Neural crest cell (in vitro differentiated cells): Measurements from ENCODE around the gene GPR157. TPM values are rescaled to one million over a fixed set of nuclear protein-coding genes. Genes with fewer than 3 reads are reported as not detected.

Source experiments
- DNase-seq: peaks from one replicate; pipeline ENCODE4 v3.0.0; 2021; ENCODE audit warnings: low read depth, mixed read lengths, low spot score
- H3K27ac Mint-ChIP-seq: one replicate; pipeline ENCODE4 v1.8.0; 2021; ENCODE audit warnings: mild to moderate bottlenecking, mixed read lengths; ENCODE audit not compliant: unreplicated experiment
- H3K27me3 Mint-ChIP-seq: 2 replicates; pipeline ENCODE4 v1.8.0; 2021; ENCODE audit warnings: low read depth, mild to moderate bottlenecking, mixed read lengths
- H3K36me3 Mint-ChIP-seq: 2 replicates; pipeline ENCODE4 v1.8.0; 2021; ENCODE audit warnings: low read depth, mild to moderate bottlenecking, mixed read lengths
- H3K4me1 Mint-ChIP-seq: 2 replicates; pipeline ENCODE4 v1.8.0; 2021; ENCODE audit warnings: mixed read lengths
- H3K4me3 Mint-ChIP-seq: one replicate; pipeline ENCODE4 v1.8.0; 2021; ENCODE audit warnings: mild to moderate bottlenecking, mixed read lengths
- H3K9me3 Mint-ChIP-seq: 2 replicates; pipeline ENCODE4 v1.8.0; 2021; ENCODE audit warnings: mixed read lengths
- total RNA-seq: library from RNA; stranded (reverse); gene quantifications from 2 replicates; pipeline ENCODE4 v1.2.1, GENCODE V29; 2021
- TF ChIP-seq, protein P1 (sequence below): fragments of 200-600 bp; sonication (generic); conservative IDR thresholded peaks from 2 replicates; pipeline ENCODE4 v1.5.0; 2021; ENCODE audit warnings: antibody characterized with exemption, mild to moderate bottlenecking

The GPR157 gene
- total RNA-seq, 1 donor from 2014 or later = 1.9 TPM

DNA sequence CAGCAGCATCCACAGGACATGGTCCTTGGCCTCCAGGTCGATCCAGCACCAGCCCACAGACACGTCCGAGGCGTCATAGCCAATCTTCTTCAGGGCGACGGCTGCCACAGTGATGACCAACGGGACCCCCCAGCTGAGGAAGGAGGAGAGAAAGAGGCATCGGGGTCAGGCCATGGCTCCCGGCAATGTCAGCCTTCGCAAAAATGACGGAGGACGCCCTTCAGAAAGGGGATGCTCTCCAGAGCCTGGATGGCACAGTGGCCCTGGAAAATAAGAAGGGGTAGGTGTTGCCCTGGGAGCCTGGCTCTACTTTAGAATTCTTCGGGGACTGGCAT is 17.6 kb downstream of the GPR157 start:
- no peaks in the 10 kb centered on the region for H3K9me3 Mint-ChIP-seq
- no peak for DNase-seq
- peaks cover 10% of the 10 kb centered on the region for H3K4me1 Mint-ChIP-seq
- H3K36me3 Mint-ChIP-seq = no peaks in the 10 kb centered on the region
- no peak overlapping the region for H3K27ac Mint-ChIP-seq
- no peak overlapping the region for H3K4me3 Mint-ChIP-seq
- no peaks in the 10 kb centered on the region for H3K27me3 Mint-ChIP-seq
- TF ChIP-seq, protein P1, sequence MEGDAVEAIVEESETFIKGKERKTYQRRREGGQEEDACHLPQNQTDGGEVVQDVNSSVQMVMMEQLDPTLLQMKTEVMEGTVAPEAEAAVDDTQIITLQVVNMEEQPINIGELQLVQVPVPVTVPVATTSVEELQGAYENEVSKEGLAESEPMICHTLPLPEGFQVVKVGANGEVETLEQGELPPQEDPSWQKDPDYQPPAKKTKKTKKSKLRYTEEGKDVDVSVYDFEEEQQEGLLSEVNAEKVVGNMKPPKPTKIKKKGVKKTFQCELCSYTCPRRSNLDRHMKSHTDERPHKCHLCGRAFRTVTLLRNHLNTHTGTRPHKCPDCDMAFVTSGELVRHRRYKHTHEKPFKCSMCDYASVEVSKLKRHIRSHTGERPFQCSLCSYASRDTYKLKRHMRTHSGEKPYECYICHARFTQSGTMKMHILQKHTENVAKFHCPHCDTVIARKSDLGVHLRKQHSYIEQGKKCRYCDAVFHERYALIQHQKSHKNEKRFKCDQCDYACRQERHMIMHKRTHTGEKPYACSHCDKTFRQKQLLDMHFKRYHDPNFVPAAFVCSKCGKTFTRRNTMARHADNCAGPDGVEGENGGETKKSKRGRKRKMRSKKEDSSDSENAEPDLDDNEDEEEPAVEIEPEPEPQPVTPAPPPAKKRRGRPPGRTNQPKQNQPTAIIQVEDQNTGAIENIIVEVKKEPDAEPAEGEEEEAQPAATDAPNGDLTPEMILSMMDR = no peak

DNA sequence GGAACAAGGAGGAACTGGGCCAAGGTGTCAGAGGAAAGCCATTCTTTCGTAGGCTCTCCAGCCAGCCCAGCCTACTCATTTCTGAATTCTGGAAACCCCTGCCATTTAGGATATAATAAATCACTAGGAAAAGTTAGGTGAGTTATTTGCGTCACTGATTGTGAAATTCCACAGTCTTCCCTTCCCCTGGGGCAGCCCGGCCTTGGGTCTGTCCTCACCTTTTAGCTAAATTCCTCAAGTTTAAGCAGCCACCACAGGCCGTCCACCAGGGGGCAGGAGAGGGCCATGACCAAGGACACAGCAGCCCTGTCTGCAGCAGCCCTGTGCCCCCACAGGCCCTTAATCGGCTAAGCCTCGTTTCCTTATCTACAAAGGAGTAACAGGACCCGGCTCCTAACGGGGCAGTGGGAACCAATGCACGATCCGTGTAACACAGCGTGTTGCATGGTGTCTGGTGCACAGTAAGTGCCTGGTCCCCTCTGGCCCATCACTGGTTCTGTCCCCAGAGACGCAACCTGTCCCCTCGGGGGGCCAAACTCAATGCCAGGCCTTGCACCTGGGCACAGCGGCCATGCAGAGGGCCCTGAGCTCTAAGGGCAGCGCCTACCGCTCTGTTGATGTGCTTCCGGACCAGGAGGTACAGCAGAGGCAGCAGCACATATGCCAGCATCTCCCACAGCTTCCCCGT is 18.1 kb downstream of the GPR157 start:
- Mint-ChIP-seq H3K4me3 (no peak overlapping the region), H3K36me3 (no peaks in the 10 kb centered on the region), H3K9me3 (no peaks in the 10 kb centered on the region), H3K27ac (no peak overlapping the region), H3K27me3 (no peaks in the 10 kb centered on the region), H3K4me1 (peaks cover 10% of the 10 kb centered on the region)
- TF ChIP-seq, protein P1 = peak; percentile 96
- peak; percentile 95 for DNase-seq

DNA sequence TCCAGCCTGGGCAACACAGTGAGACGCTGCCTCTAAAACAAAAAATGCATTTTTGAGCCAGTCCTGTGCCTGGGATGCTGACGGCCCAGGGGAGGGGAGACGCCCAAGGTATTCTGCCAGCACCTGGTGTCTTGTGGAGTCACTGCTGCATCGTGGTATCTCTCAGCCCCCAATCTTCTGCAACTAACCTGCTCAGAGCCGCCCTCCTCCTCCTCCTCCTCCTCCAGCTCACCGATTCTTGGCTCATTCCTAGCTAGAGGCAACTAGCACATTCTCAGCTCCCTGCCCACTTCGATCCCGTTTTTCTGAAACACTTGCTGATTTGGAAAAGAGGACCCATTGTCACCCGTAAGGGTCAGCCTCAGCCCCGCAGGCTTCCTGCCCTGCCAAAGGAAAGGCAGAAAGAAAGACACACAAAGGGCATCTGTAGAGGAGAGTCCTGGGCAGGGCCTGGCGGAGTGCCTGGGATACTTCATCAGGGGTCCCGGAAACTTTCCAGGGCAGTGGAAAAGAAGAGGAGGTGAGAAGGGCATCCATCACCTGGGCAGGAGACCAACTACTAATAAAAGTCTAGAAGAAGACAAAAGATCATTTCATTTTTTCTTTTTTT is 20.7 kb downstream of the GPR157 start:
- TF ChIP-seq, protein P1 = no peak
- Mint-ChIP-seq H3K4me3 (no peak overlapping the region), H3K4me1 (peaks cover 10% of the 10 kb centered on the region), H3K9me3 (no peaks in the 10 kb centered on the region), H3K27ac (no peak overlapping the region), H3K27me3 (no peaks in the 10 kb centered on the region), H3K36me3 (no peaks in the 10 kb centered on the region)
- DNase-seq = no peak

DNA sequence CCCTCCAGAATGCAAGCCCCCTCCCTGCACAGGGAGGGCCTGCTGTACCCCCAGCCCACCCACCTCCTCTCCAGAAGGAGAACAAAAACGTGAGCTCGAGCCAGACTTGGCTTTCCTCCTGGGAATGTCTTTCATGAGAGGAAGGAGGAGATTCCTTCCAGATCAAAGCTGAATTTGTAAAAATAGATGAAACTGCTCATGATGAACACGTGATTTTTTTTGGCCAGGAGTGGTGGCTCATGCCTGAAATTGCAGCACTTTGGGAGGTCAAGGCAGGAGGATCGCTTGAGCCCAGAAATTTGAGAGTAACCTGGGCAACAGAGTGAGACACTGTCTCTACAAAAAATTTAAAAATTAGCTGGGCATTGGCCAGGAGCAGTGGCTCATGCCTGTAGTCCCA is 21.8 kb downstream of the GPR157 start:
- TF ChIP-seq, protein P1 = no peak
- no peak overlapping the region for H3K4me3 Mint-ChIP-seq
- H3K4me1 Mint-ChIP-seq = peaks cover 10% of the 10 kb centered on the region
- no peaks in the 10 kb centered on the region for H3K9me3 Mint-ChIP-seq
- no peak overlapping the region for H3K27ac Mint-ChIP-seq
- no peaks in the 10 kb centered on the region for H3K36me3 Mint-ChIP-seq
- H3K27me3 Mint-ChIP-seq = no peaks in the 10 kb centered on the region
- no peak for DNase-seq

DNA sequence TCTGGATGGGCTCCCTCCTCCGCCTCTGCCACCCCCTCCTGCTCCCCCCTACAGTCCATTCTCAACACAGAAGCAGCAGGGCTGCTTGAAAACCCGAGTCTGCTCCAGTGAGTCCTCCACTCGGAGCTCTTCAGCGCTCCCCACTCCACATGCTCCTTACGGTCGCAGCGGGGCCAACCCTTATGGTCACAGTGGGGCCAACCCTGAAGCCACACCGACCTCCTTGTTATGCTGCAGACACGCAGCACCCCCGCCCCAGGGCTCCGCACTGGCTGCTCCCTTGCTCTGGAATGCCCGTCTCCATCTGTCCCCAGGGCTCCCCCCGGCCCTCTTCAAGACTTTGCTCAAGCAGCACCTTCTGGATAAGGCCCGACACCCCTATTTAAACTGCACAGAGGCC is 22.6 kb downstream of the GPR157 start:
- Mint-ChIP-seq H3K4me3 (no peak overlapping the region), H3K27ac (peak overlapping the region; percentile 27)

More for the DNA sequence above, 22.6 kb downstream of the GPR157 start:
- Mint-ChIP-seq H3K9me3 (no peaks in the 10 kb centered on the region), H3K36me3 (no peaks in the 10 kb centered on the region), H3K4me1 (peaks cover 10% of the 10 kb centered on the region), H3K27me3 (no peaks in the 10 kb centered on the region)
- no peak for DNase-seq
- TF ChIP-seq, protein P1 = no peak
